ENCODE results near the gene TAP2. TPM values are rescaled to one million over a fixed set of nuclear protein-coding genes. Genes with fewer than 3 reads are reported as not detected.

Gene TAP2
- total and polyA plus RNA-seq, 2 donors from 2014 or later: 25.4 to 37.6 TPM

DNA sequence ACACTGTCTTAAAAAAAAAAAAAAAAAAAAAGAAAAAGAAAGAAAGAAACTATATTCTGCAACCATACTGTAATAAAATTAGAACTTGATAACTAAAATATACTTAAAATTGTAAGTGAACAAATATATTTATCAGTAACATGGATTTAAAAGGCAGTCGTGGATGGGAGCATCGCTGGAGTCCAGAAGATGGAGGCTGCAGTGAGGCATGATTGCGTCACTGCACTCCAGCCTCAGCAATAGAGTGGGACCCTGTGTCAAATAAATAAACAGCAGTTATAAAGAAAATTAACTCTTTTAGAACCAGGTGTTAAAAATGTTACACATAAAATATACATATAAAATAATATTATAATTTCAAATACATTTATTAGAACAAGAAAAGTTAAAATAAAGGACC is 24.2 kb upstream of the TAP2 start:
- intact Hi-C loops (cut with DNase I): no loop called here
- no peak for TF ChIP-seq CTCF (IDR thresholded peaks at IDR 0.05; ENCODE audit: borderline replicate concordance, extremely low read depth, insufficient read depth)
- no peak for DNase-seq

GRCh38 chr6:32860674-32861073 is 22.1 kb upstream of the TAP2 start:
- Histone ChIP-seq H3K36me3 (ENCODE audit: control insufficient read depth in 2 of 3, insufficient read depth in 3 of 3, low read length in 3 of 3) (peaks cover 0 to 7% (median 0%) of the 10 kb centered on the region in 3 donors), H3K4me3 (ENCODE audit: low read length in 3 of 3) (no peak overlapping the region), H3K27me3 (ENCODE audit: control insufficient read depth, insufficient read depth, low read length) (peaks cover 5% of the 10 kb centered on the region), H3K9me3 (ENCODE audit: control insufficient read depth in 2 of 3, insufficient read depth in 1 of 3, low read length in 3 of 3) (no peaks in the 10 kb centered on the region), H3K4me1 (ENCODE audit: control insufficient read depth in 2 of 3, insufficient read depth in 2 of 3, low read depth in 1 of 3, low read length in 3 of 3) (peaks cover 0 to 8% (median 0%) of the 10 kb centered on the region in 3 donors), H3K27ac (ENCODE audit: low read depth in 2 of 2, low read length in 2 of 2) (no peak overlapping the region), H3K9ac (ENCODE audit: low read length in 3 of 3) (no peak overlapping the region)
- DNase-seq (no peak), FAIRE-seq (no peak)
- intact Hi-C loops (cut with DNase I): no loop called here
- no peak for TF ChIP-seq CTCF (IDR thresholded peaks at IDR 0.05; ENCODE audit: borderline replicate concordance, extremely low read depth, insufficient read depth)

More for the DNA sequence above, 24.2 kb upstream of the TAP2 start:
- Histone ChIP-seq H3K9me3 (ENCODE audit: control insufficient read depth in 2 of 3, insufficient read depth in 1 of 3, low read length in 3 of 3) (no peaks in the 10 kb centered on the region), H3K27ac (ENCODE audit: low read depth in 2 of 2, low read length in 2 of 2) (no peak overlapping the region), H3K4me3 (ENCODE audit: low read length in 3 of 3) (no peak overlapping the region), H3K36me3 (ENCODE audit: control insufficient read depth in 2 of 3, insufficient read depth in 3 of 3, low read length in 3 of 3) (peaks cover 0 to 2% (median 0%) of the 10 kb centered on the region in 3 donors), H3K4me1 (ENCODE audit: control insufficient read depth in 2 of 3, insufficient read depth in 2 of 3, low read depth in 1 of 3, low read length in 3 of 3) (peaks cover 0 to 3% (median 0%) of the 10 kb centered on the region in 3 donors), H3K27me3 (ENCODE audit: control insufficient read depth, insufficient read depth, low read length) (no peaks in the 10 kb centered on the region), H3K9ac (ENCODE audit: low read length in 3 of 3) (no peak overlapping the region)
- no peak for FAIRE-seq

GRCh38 chr6:32858194-32858593 is 19.7 kb upstream of the TAP2 start:
- peaks cover 0 to 7% (median 0%) of the 10 kb centered on the region in 3 donors for H3K36me3 ChIP-seq (ENCODE audit: control insufficient read depth in 2 of 3, insufficient read depth in 3 of 3, low read length in 3 of 3)
- FAIRE-seq: no peak
- no peaks in the 10 kb centered on the region for H3K9me3 ChIP-seq (ENCODE audit: control insufficient read depth in 2 of 3, insufficient read depth in 1 of 3, low read length in 3 of 3)
- peaks cover 5% of the 10 kb centered on the region for H3K27me3 ChIP-seq (ENCODE audit: control insufficient read depth, insufficient read depth, low read length)
- H3K9ac ChIP-seq (ENCODE audit: low read length in 3 of 3): no peak overlapping the region
- peaks cover 0 to 8% (median 0%) of the 10 kb centered on the region in 3 donors for H3K4me1 ChIP-seq (ENCODE audit: control insufficient read depth in 2 of 3, insufficient read depth in 2 of 3, low read depth in 1 of 3, low read length in 3 of 3)
- intact Hi-C loops (cut with DNase I): no loop called here
- DNase-seq: no peak
- H3K4me3 ChIP-seq (ENCODE audit: low read length in 3 of 3): no peak overlapping the region
- no peak overlapping the region for H3K27ac ChIP-seq (ENCODE audit: low read depth in 2 of 2, low read length in 2 of 2)
- no peak for TF ChIP-seq CTCF (IDR thresholded peaks at IDR 0.05; ENCODE audit: borderline replicate concordance, extremely low read depth, insufficient read depth)

All from kidney (tissue), 14 donors.